Measurements from ENCODE around the gene FTSJ3.

- TF ChIP-seq CTCF (IDR thresholded peaks at IDR 0.05) = no peak
- TF ChIP-seq PHF8 (IDR thresholded peaks at IDR 0.05; ENCODE audit: borderline replicate concordance, low read depth) = no peak
- TF ChIP-seq EP300 (IDR thresholded peaks at IDR 0.05) = no peak
- TF ChIP-seq SMC3 (IDR thresholded peaks at IDR 0.05) = no peak
- no peak for TF ChIP-seq CHD2 (IDR thresholded peaks at IDR 0.05; ENCODE audit: low read length, partially characterized antibody)
These were observed 47.0 kb downstream of the FTSJ3 start for GRCh38 chr17:63780507-63780906.
